NCI-H524 (cell line): ENCODE results near the gene RALGAPB.
"Not testable (repeated sequence)": the region's sequence is repeated elsewhere in the genome, so short reads cannot be mapped to it uniquely, and the experiment has no call there.

Experiments
- DNase-seq, 2 experiments: peaks; one replicate each; lab custom pipeline; 2025; lab: John Stamatoyannopoulos, UW

RALGAPB gene

DNA sequence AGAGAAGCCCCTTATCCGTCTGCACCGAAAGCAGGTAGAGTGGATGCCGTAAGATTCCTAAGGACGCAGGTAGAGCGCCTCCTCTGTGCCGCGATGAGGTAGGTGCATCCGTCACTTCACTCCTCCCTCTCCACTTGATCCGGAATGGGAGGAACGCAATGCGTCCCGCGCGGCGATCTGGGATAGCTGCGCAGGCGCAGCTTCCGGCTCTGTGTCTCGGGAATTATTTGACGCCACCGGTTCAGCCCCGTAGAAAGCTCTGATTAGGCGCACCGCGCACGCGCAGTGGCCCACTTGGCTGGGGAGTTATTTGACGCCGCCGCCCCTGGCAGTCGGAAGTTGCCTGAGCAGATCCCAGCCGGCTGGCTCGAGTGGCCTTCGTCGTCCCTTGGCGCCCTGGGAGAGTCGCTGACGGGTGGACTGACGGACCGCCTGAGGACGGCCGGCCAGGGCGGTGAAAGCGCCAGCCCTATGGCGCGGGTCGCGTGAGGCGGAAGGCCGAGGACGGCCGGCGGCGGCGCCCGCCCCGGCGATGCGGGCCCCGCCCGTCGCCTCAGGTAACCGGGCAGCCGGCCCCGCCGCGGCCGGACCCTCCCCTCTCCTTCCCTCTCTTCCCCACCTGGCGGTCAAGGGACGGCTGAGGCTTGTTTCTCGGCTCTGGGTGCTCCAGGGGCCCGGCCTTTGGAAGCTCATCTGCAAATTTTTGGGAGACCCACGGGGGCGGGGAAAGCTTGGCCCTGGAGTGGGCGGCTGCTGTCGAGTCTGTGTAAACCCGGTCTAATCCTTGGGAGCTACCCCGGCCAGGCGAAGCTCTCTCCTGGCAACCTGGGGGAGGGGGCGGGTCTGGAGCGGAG is at the start of gene RALGAPB:
TSS of gene RALGAPB (plus strand) at position 331 of the 854 bp plus-strand sequence. CDS start 15,590 bp downstream, outside the sequence.
- peak; percentile 99 to 100 for DNase-seq

DNA sequence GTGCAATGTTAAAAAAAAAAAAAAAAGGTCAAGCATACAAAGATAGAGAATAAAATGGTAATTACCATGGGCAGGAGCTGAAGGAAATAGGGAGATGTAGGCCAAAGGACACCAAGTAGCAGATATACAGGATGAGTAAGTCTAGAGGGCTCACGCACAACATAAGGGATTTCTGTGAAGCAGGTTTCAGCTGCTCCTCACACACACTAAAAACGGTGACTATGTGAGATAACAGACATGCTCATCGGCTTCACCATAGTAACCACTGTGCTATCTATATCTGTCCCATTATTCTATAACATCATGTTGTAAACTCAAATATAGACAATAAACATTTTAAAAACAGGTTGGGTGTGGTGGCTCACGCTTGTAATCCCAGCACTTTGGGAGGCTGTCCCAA is 49.1 kb upstream of the RALGAPB start:
- DNase-seq: no peak

DNA sequence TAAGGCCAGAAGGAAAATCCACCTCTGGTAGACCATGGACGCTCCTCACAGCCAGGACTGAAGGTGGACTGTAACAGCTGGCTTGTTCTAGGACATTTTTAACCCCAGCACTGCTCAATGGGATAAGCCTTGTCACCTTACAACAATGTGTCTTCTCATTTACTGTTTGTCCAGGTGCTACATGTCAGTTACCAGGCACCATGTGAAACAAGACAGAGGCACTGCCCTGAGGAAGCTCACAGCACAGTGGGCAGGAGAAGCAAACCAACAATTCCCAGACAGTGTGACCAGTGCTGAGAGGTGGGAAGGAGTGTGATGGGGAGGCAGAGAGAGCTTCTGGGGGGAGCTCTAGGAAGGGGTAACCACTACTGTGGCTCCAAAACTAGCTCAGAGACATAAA is 48.2 kb upstream of the RALGAPB start:
- DNase-seq: no peak

DNA sequence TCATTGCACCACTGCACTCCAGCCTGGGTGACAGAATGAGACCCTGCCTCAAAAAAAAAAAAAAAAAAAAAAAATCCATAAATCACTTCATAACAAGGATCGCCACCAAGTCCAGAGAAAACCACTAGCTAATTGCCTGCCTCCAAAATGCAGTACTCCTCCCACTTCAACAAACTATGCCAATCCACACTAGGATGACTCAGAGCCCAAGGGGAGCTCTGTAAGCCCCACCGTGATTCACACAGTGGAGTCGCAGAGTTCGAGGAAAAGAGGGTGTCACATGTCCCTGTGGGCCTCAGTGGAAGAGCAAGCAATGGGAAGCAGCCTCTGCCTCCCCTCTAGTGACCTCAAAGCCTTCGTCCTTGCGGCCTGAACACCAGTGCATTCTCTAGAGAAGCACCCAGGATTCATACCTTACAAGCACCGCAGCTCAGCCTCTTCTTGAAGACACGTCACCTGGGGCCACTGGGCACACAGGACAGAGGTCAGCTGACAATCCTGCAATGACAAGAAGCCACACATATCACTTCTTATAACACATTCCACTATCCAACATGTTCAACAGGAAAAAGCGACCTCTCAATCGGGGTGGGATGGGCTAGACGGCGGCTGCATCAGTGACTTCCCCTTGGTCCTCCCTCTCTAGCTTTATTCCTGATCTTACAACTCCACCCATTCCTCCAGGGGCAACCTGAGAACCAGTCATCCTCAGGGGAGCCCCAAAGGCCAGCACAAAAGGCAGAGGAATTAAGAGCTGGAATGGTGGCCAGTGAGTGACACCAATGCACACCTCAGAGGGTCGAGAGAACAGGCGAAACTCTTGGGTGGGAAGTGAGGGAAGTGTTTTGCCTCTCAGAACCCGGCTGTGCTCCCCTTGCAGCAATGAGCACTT is 46.4 kb upstream of the RALGAPB start:
- DNase-seq: no peak

DNA sequence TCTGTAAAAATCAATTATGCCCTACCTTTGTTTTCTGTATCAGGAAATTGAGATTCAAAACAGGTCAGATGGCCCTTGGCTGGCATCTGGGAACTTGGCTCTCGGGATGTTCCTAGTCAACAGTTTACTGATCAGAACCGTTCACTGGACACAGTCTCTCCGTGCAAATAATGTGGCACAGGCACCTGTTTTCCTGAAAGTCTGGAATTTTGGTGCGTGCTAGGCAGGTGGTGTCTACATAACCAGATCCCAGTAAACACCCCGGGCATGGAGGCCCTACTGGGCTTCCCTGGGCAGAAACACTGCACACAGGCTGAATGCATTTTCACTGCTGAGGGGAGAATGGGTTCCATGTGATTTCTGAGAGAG is 45.0 kb upstream of the RALGAPB start:
- DNase-seq: no peak

DNA sequence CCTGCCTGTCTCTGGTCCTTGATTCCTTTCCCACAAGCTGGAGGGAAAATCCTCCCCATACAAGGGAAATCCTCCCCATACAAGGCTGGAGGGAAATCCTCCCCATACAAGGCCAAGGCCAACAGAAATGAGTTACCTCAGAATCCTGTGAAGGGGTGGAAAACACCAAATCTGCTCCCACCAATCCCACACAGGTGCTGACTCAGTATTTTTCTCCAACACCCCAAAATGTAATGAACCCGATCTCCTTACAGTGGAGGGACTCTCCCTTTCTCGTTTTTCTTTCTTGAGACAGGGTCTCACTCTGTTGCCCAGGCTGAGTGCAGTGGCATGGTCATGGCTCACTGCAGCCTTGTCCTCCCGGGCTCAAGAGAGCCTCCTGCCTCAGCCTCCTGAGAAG is 43.8 kb upstream of the RALGAPB start:
- DNase-seq: no peak

DNA sequence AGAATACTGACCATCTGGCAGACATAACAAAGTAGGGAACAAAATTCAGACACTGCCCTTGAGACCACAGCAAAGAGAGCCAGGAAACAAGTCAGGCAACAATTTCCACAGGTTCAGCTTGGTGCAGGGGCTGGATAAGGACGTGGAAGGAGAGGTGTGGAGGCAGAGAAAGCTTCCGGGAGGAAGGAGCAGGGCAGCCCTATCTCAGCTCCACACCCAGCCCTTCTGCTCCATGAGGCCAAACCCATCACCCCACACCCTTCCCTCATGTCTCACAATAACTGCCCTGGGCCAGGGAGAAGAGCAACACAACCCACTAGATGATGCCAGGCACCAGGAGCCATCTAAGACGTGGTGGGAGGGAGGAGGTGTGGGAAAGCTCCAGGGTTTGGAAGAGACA is 43.3 kb upstream of the RALGAPB start:
- no peak for DNase-seq

DNA sequence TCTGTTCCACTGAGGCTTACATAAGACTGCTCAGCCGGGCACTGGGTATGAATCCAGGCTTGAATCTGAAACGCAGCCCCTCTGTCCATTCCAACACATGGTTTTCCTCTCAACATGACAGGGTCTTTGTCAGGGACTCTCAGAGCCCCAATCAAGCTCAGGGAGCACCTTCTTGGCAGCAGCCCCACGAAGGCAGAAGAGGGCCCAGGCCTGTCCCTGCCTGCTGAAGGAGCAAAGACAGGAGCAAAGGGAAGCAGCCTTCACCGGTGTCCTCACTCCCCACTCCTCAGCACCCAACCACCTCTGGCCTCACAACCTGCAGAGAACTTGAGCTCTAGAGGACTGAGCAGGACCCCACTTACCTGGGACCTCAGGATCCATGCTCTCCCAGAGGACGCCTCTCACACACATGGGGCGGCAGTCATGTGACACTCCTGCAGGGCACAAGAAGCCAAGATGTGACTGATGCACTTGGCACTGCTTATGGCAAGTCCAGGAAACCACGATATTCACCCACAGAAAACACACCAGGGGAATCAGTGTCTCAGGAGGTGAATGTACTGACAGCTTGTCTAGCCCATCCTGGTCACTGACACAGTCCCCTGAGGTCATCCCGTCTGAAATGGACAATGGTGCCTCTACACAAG is 41.8 kb upstream of the RALGAPB start:
- no peak for DNase-seq

DNA sequence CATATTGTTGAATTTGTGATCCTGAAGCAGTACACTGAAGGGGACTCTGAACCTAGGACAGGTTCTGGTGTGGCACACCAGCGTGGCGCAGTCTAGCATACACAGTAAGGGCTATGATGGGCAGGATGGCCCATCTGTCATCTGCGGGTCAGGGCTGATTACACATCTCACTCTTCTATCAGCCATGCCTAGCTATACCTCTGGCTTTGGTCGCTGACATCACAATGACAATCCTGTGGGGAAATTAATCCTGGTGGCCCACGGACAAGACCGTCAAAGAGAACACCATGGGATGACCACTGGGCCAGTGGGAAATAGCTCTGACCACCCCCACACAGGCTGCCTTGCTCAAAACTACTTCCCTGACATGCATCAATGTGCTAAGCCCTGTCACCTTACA is 40.4 kb upstream of the RALGAPB start:
- no peak for DNase-seq

DNA sequence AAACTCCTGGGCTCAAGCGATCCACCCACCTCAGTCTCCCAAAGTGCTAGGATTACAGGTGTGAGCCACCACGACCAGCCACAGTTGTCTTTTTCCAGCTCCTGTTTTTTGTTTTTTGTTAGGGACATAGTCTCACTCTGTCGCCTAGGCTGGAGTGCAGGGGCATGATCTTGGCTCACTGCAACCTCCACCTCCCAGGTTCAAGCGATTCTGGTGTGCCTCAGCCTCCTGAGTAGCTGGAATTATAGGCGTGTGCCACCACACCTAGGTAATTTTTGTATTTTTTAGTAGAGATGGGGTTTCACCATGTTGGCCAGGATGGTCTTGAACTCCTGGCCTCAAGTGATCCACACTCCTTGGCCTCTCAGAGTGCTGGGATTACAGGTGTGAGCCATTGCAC is 39.8 kb upstream of the RALGAPB start:
- not testable (repeated sequence) for DNase-seq

DNA sequence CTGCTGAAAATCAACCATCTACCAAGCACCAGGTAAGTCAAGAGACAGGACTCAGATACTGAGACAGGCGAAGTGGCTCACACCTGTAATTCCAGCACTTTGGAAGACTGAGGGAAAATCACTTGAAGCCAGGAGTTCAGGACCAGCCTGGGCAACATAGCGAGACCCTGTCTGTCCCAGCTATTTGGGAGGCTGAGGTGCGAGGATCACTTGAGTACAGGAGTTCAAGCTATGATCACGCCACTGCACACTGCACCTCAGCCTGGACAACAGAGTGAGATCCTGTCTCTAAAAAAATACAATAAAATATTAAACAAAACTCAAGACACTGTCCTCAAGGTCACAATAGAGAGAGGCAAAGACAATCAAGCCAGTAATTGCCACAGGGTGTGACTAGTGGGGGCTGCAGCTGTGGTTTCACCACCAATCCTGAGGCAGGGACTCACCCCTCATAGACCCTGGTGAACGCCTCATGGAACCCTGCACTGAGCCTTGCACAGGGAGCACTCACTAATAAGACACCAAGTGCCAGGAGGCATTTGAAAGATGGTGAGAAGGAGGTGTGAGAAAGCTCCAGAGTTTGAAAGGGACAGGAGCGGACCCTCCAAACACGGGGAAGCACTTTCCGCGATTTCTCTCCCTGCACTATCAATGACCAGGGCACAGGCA is 39.2 kb upstream of the RALGAPB start:
- no peak for DNase-seq

DNA sequence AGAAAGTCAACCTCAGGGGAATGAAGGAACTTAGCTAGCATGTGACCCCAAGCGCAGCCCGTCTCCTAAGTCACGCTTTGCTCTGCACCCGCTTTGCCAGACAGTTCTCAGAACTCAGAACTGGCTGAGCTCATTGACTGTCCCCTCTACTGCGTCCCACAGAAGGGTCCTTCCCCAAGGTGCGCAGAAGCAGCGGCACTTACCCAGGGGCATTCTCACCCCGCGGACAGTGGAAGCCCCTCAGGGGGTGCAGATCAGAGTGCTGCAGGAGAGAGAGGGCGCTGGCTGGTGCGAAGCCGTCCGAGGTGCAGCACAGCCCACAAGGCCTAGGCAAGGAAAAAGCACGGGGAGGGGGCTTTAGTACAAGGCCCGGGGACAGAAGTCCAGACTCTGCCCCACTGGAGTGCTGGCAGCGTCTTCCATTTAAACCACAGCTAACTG is 38.3 kb upstream of the RALGAPB start:
- peak in 1 of 2 experiments; percentile 47 for DNase-seq

DNA sequence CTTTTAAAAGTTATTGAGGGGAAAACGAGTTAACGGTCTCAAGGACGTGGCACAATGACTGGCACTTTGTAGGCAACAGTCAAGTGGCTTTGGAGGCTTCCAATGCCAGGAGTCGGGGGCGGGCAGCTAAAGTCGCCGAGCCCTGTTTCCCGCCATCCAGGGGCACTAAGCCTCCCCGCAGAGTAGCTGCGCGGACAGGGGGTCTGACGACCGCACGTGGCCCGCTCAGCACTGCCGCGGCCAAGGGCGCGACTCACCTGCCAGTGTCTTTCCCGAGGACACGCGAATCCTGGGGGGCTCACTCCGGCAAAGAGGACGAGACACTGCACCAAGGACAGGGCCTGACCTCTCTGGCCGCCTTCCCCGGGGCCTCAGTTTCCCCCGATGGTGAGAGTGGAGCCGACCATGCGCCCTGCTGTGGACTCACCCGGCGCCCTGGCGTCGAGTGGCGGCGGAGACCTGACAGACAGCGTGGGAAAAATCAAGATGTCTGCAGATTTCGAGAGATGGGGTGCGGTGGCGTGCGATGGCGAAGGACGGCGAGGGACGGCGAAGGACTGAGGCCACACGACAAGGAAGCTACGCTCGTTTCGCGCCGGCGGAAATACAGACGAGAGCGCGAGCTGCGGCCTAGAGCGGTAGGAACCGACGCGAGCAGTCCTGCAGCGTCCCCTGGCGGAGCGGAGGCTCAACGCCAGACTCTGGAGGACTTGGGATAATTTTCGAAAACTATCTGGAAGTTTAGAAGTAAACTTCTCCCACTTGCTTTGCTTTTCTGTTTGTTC is 37.7 kb upstream of the RALGAPB start, which contains the start of gene SNHG17:
TSS of gene SNHG17 (minus strand) at position 559 of the 785 bp plus-strand sequence.
- peak; percentile 80 to 95 for DNase-seq

DNA sequence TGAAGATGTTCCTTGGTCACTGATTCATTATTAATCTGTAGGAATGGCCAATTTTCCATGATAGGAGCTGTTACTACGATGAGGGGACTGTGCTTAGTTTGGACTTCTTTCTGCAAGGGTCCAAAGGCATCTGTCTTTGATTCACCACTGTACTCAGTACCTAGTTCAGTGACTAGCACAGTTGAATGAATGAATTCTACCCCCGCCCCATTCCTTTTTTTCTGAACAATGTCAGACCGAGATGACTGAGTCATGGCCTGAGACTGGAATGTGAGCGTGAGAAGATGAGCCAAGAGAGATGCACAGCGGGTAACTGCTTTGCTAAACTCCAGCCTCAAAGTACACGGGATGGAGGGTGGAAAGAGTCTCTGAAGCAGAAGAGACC is 37.1 kb upstream of the RALGAPB start:
- no peak for DNase-seq

DNA sequence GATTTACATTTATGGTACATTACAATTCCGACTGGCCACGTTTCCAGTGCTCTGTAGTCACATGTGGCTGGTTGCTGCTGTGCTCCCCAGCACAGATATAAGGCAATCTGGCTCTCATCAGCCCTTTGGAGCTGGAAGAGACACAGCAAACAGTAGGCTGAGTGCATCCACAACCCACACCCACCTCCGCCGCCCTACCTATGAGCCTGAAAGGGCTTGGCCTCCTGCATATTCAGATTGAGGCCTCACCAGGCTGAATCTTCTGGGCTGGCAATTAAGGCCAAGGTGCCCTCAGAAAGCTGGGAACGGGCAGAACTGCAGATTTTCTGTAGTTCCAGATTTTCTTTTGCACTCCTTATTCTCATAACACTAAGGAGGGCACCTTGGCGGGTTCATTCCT is 34.8 kb upstream of the RALGAPB start:
- DNase-seq: no peak

DNA sequence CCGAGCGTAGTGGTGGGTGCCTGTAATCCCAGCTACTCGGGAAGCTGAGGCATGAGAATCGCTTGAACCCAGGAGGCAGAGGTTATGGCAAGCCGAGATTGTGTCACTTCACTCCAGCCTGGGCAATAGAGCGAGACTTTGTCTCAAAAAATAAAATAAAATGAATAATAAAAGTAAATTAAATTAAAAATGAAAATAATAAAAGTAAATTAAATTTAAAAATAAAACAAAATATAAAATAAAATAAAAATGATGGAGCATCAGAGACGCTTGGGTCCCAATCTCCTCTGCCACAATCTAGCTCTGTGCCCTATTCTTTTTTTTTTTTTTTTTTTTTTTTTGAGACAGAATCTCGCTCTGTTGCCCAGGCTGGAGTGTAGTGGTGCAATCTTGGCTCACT is 31.5 kb upstream of the RALGAPB start:
- DNase-seq: not testable (repeated sequence)

DNA sequence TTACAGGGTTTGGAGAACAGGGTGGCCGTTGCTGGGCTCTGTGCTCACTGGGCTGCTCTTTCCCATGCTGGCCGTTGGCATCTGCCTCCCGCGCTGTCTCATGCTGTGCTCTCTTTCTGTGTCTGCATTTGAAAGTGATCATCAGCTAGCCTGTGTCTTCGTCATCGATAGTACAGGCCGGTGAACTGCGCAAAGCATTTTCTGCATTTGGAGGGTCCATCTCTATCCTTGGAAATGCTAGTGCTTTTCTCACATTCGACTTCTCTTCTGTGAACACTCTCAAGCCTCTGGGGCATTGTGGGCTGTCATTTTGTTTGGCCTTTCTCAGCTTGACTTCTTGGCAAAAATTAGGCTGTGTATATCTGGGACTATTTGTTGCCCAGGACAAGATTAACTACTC is 30.7 kb upstream of the RALGAPB start:
- no peak for DNase-seq

DNA sequence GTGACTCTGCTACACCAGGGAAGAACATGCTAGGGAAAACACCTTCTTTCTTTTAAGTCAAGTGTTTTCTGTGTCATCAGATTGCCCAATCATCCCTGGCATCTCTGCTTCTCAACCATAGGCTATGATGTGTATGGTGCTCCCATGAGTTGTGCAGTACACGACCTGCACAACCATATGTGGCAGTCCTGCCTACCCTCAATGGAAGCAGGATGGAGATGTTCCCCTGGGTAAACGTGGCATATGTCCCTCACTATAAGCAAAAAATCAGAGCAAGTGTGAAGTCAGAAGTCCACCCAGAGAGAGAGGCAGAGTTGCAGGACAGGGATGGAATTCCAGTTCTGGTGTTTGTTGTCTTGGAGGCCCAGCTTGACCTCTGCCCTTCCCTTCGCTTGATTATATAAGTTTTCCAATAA is 27.3 kb upstream of the RALGAPB start:
- DNase-seq: no peak

DNA sequence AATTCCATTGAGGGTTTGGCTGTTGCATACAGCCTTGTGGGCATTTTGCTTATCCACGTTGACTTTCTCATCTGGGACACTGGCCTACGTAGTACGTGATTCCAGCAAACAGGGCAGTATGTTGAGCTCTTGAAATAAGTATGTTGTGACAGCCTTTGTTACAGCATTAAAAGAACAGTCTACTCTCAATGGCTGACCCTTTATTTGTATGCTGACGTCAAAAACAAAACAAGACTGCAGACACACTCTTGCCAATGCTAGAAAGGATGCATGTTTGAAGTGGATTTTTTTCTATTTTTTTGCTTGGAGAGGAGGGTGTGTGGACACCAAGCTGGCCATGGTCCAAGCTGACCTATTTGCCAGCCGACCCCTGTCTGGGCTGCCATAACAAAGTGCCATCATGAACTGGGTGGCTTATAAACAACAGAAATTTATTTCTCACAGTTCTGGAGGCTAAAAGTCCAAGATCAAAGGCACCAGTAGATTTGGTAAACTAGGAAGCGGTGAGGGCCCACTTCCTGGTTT is 26.7 kb upstream of the RALGAPB start:
- DNase-seq: no peak

DNA sequence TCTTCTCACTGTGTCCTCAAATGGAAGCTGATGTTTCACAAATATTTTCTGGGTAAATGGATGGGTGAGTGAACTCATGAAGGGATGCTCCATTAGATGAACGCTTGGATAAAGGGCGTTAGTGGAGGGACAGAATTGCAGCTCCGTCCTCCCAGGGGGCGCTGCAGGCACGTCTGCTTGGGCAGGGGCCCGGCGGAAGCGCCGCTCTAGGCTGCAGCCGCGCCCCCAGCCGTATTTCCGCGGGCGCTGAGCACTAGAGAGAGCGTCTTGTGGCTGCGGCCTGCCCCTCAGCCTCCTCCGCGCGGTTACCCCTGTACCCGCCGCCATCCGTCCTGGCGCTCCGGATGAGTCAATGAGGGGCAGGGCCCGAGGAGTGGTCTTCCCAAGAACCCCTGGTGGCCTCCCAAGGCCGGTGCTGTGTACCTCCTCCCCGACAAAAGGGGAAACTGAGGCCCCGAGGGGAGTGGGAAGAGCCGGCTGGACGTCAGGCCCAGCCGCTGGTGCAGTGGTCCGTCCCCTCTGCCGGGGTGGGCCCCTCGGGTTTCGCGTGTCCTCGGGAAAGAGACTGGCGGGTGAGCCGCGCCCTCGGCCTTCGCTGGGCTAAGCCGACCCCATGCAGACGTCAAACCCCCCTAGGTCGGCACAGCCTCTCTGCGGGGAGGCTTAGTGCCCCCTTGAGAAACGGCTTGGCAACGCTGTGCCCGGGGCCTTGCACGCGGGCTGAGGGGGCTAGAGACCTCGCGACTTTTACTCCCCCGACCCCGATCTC is 26.0 kb upstream of the RALGAPB start:
- peak; percentile 73 to 93 for DNase-seq
